ENCODE data around the gene SLC7A7. TPM values are rescaled to one million over a fixed set of nuclear protein-coding genes. Genes with fewer than 3 reads are reported as not detected.
"Not testable (repeated sequence)": the region's sequence is repeated elsewhere in the genome, so short reads cannot be mapped to it uniquely, and the experiment has no call there.

The SLC7A7 gene
- total RNA-seq, 2 experiments from 2014 or later = 0.40 to 1.1 TPM

- H3K4me3 Mint-ChIP-seq = no peak overlapping the region
- CTCF ChIA-PET = interaction anchor here (1.2 kb wide), 1 partner anchor 13 kb away, joined by 3 read pairs; no protein-coding TSS in a partner anchor
- peaks cover 2% of the 10 kb centered on the region for H3K4me1 Mint-ChIP-seq (ENCODE audit: low read depth)
- peaks cover 6% of the 10 kb centered on the region for H3K27me3 Mint-ChIP-seq (ENCODE audit: low read depth)
- no peak overlapping the region for H3K27ac Mint-ChIP-seq
- no peak for DNase-seq
- no peaks in the 10 kb centered on the region for H3K9me3 Mint-ChIP-seq
- H3K36me3 Mint-ChIP-seq (ENCODE audit: low read depth) = no peaks in the 10 kb centered on the region
- intact Hi-C loops (cut with micrococcal nuclease) = no loop called here
Measured at GRCh38 chr14:22796087-22796707, 19.0 kb downstream of the SLC7A7 start.

DNA sequence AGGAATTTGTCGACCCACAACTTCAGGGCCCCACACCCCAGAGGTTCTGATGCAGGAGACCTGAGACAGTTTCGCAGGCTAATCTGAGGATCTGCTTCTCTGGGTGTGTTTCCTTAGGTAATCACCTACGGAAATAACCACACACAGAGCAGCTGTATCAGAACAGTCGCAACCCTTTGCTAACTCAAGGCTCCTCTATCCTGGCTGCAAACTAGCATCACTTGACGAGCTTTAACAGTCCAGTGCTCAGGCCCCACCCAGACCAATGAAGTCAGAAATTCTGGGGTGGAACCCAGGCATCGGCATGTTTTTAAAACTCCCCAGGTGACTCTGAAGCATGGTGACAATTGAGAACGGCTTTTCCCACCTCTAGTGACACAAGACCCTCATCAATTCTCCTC is 20.7 kb downstream of the SLC7A7 start:
- intact Hi-C loops (cut with micrococcal nuclease) = no loop called here
- Mint-ChIP-seq H3K4me3 (no peak overlapping the region), H3K36me3 (ENCODE audit: low read depth) (no peaks in the 10 kb centered on the region), H3K4me1 (ENCODE audit: low read depth) (peaks cover 15% of the 10 kb centered on the region), H3K9me3 (no peaks in the 10 kb centered on the region), H3K27me3 (ENCODE audit: low read depth) (peaks cover 3% of the 10 kb centered on the region), H3K27ac (no peak overlapping the region)
- DNase-seq = no peak
- CTCF ChIA-PET = interaction anchor here (1.0 to 1.3 kb wide), 2 partner anchors 29 to 224 kb away, joined by 3 to 4 read pairs; no protein-coding TSS in a partner anchor

GRCh38 chr14:22793976-22794375 is 21.3 kb downstream of the SLC7A7 start:
- no peak for DNase-seq
- peaks cover 1% of the 10 kb centered on the region for H3K27me3 Mint-ChIP-seq (ENCODE audit: low read depth)
- intact Hi-C loops (cut with micrococcal nuclease) = no loop called here
- no peak overlapping the region for H3K4me3 Mint-ChIP-seq
- no peaks in the 10 kb centered on the region for H3K36me3 Mint-ChIP-seq (ENCODE audit: low read depth)
- no peaks in the 10 kb centered on the region for H3K9me3 Mint-ChIP-seq
- CTCF ChIA-PET = interaction anchor here (0.7 to 1.4 kb wide), 4 partner anchors 29 to 223 kb away, joined by 3 to 6 read pairs (median 4); no protein-coding TSS in a partner anchor
- H3K4me1 Mint-ChIP-seq (ENCODE audit: low read depth) = peaks cover 16% of the 10 kb centered on the region
- H3K27ac Mint-ChIP-seq = no peak overlapping the region

GRCh38 chr14:22793550-22793949 is 21.7 kb downstream of the SLC7A7 start:
- DNase-seq; H3K9me3 Mint-ChIP-seq; H3K4me3 Mint-ChIP-seq; H3K36me3 Mint-ChIP-seq (ENCODE audit: low read depth); H3K27me3 Mint-ChIP-seq (ENCODE audit: low read depth); intact Hi-C loops (cut with micrococcal nuclease); H3K27ac Mint-ChIP-seq: not testable (repeated sequence)
- H3K4me1 Mint-ChIP-seq (ENCODE audit: low read depth) = peaks cover 16% of the 10 kb centered on the region
- CTCF ChIA-PET = interaction anchor here (0.7 to 1.4 kb wide), 3 partner anchors 30 to 61 kb away, joined by 3 to 6 read pairs (median 3); no protein-coding TSS in a partner anchor

DNA sequence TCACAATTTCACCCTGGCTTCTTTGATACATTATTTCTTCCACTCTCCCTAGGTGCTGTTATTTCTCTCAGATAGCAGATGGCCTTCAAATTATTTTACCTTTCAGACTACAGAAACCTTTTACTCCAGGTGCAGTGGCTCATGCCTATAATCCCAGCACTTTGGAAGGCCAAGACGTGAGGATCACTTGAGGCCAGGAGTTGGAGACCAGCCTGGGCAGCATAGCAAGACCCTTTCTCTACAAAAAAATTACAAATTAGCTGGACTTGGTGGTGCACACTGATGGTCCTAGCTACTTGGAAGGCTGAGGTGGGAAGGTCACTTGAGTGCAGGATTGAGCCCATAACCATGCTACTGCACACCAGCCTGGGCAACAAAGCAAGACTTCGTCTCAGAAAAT is 23.1 kb downstream of the SLC7A7 start:
- H3K27me3 Mint-ChIP-seq (ENCODE audit: low read depth) = no peaks in the 10 kb centered on the region
- CTCF ChIA-PET = interaction anchor here (0.5 to 1.6 kb wide), 2 partner anchors 63 to 180 kb away, joined by 3 to 5 read pairs; no protein-coding TSS in a partner anchor
- intact Hi-C loops (cut with micrococcal nuclease) = no loop called here
- no peak overlapping the region for H3K27ac Mint-ChIP-seq
- H3K9me3 Mint-ChIP-seq = no peaks in the 10 kb centered on the region
- DNase-seq = no peak
- H3K4me1 Mint-ChIP-seq (ENCODE audit: low read depth) = peaks cover 16% of the 10 kb centered on the region
- H3K36me3 Mint-ChIP-seq (ENCODE audit: low read depth) = no peaks in the 10 kb centered on the region
- no peak overlapping the region for H3K4me3 Mint-ChIP-seq

GRCh38 chr14:22791301-22791700 is 23.9 kb downstream of the SLC7A7 start:
- Mint-ChIP-seq H3K9me3 (no peaks in the 10 kb centered on the region), H3K4me1 (ENCODE audit: low read depth) (peaks cover 16% of the 10 kb centered on the region), H3K4me3 (no peak overlapping the region), H3K27ac (peak overlapping the region; percentile 10), H3K36me3 (ENCODE audit: low read depth) (no peaks in the 10 kb centered on the region), H3K27me3 (ENCODE audit: low read depth) (no peaks in the 10 kb centered on the region)
- CTCF ChIA-PET = interaction anchor here (0.7 to 1.6 kb wide), 3 partner anchors 61 to 1149 kb away, joined by 3 to 5 read pairs (median 5); no protein-coding TSS in a partner anchor
- DNase-seq = no peak
- intact Hi-C loops (cut with micrococcal nuclease) = no loop called here

- Mint-ChIP-seq H3K4me3 (no peak overlapping the region), H3K27ac (no peak overlapping the region), H3K9me3 (no peaks in the 10 kb centered on the region), H3K4me1 (ENCODE audit: low read depth) (peaks cover 16% of the 10 kb centered on the region), H3K36me3 (ENCODE audit: low read depth) (no peaks in the 10 kb centered on the region), H3K27me3 (ENCODE audit: low read depth) (no peaks in the 10 kb centered on the region)
- intact Hi-C loops (cut with micrococcal nuclease) = no loop called here
- no peak for DNase-seq
- CTCF ChIA-PET = no interaction called here
Measured at GRCh38 chr14:22786685-22787084, 28.6 kb downstream of the SLC7A7 start.

DNA sequence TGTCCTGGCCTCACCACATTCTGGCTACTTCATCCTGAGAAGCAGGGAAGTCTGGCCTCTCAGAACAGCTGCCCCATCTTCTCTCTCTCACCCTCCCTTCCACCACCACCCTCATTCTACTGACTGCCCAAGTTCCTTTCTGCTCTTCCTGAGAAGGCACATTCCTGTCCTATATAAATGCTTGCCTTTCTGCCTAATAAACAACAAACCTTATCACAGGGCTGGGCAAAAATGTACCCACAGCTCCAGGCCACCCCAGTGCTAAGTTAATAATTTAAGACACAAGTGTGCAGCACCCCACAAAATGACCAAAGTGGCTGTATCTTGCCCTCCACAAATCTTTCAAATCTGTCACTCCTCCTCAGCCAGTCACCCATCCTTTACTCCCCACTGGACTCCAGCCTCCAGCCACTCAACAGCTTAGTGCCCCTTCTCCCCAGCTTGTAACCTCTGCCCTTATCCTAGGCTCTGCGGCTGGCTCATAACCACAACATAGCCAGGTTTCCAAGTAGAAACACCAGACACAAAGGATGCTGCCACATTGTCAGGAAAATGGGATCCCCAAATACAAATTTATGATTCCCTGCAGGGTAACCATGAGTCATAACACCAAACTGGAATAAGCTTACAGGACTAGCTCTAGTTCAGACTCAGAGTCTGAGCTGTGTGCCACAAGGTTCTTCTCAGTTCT is 33.8 kb downstream of the SLC7A7 start:
- Mint-ChIP-seq H3K27ac (no peak overlapping the region), H3K36me3 (ENCODE audit: low read depth) (no peaks in the 10 kb centered on the region), H3K9me3 (no peaks in the 10 kb centered on the region), H3K4me3 (no peak overlapping the region), H3K4me1 (ENCODE audit: low read depth) (no peaks in the 10 kb centered on the region), H3K27me3 (ENCODE audit: low read depth) (no peaks in the 10 kb centered on the region)
- CTCF ChIA-PET = no interaction called here
- no peak for DNase-seq
- intact Hi-C loops (cut with micrococcal nuclease) = no loop called here

GRCh38 chr14:22780941-22781300 is 34.3 kb downstream of the SLC7A7 start:
- no peak overlapping the region for H3K4me3 Mint-ChIP-seq
- H3K27me3 Mint-ChIP-seq (ENCODE audit: low read depth) = no peaks in the 10 kb centered on the region
- H3K9me3 Mint-ChIP-seq = no peaks in the 10 kb centered on the region
- no peaks in the 10 kb centered on the region for H3K36me3 Mint-ChIP-seq (ENCODE audit: low read depth)
- no peak for DNase-seq
- H3K27ac Mint-ChIP-seq = no peak overlapping the region
- CTCF ChIA-PET = no interaction called here
- no peaks in the 10 kb centered on the region for H3K4me1 Mint-ChIP-seq (ENCODE audit: low read depth)
- intact Hi-C loops (cut with micrococcal nuclease) = no loop called here

DNA sequence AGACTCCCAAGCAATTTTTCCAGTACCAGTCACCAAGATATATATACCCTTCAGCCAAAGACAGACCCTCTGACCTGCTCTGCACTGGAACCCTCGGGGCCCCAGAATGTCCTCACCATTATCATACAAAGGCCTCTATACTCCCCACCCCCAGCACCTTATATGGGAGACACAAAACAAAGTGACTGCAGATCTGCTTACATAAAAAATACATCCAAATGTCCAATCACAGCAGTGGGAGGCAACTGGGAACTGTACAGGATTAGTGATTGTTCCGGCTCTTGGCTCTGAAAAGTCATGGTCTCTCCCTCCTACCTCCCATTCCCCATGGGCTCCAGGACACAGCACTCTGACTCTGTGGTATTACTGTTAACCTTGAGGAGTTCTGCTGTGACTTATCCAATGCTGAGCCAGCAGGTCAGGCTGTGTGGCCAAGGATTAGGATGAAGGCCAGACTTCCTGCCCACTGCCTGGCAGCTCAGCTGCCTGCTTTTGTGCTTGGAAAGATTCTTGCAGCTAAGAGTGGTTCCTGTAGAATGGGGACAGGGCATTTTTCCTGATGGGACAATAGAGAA is 35.0 kb downstream of the SLC7A7 start:
- H3K4me1 Mint-ChIP-seq (ENCODE audit: low read depth) = no peaks in the 10 kb centered on the region
- no peak overlapping the region for H3K4me3 Mint-ChIP-seq
- CTCF ChIA-PET = no interaction called here

DNA sequence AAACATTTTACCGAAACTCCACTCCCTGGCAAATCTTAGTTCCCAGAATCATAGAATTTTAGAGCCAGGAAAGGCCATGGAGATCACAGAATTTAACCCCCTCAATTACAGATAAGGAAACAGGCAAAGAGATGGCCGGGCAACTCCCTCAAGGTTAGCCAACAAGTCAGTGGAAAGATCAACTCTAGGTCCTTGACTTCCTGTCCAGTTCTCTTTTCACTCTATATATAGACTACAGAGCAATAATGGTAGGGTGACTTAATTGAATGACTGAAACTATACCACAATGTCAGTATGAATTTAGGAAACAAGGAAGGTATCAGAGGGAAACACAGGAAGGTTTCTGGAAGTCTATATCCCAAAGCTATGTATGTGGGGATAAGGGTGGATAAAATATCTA is 37.2 kb downstream of the SLC7A7 start:
- intact Hi-C loops (cut with micrococcal nuclease) = no loop called here
- no peaks in the 10 kb centered on the region for H3K4me1 Mint-ChIP-seq (ENCODE audit: low read depth)
- H3K36me3 Mint-ChIP-seq (ENCODE audit: low read depth) = peaks cover 10% of the 10 kb centered on the region
- H3K9me3 Mint-ChIP-seq = no peaks in the 10 kb centered on the region
- no peaks in the 10 kb centered on the region for H3K27me3 Mint-ChIP-seq (ENCODE audit: low read depth)
- H3K27ac Mint-ChIP-seq = no peak overlapping the region
- CTCF ChIA-PET = interaction anchor here (0.7 kb wide), 1 partner anchor 377 kb away, joined by 3 read pairs; no protein-coding TSS in a partner anchor
- DNase-seq = no peak
- H3K4me3 Mint-ChIP-seq = no peak overlapping the region

More for the DNA sequence above, 35.0 kb downstream of the SLC7A7 start:
- Mint-ChIP-seq H3K27me3 (ENCODE audit: low read depth) (no peaks in the 10 kb centered on the region), H3K27ac (no peak overlapping the region), H3K36me3 (ENCODE audit: low read depth) (no peaks in the 10 kb centered on the region), H3K9me3 (no peaks in the 10 kb centered on the region)
- intact Hi-C loops (cut with micrococcal nuclease) = no loop called here
- DNase-seq = no peak

GRCh38 chr14:22776849-22777248 is 38.4 kb downstream of the SLC7A7 start:
- H3K27ac Mint-ChIP-seq; H3K4me1 Mint-ChIP-seq (ENCODE audit: low read depth); H3K9me3 Mint-ChIP-seq; DNase-seq; H3K27me3 Mint-ChIP-seq (ENCODE audit: low read depth); intact Hi-C loops (cut with micrococcal nuclease); H3K4me3 Mint-ChIP-seq: not testable (repeated sequence)
- peaks cover 17% of the 10 kb centered on the region for H3K36me3 Mint-ChIP-seq (ENCODE audit: low read depth)
- CTCF ChIA-PET = interaction anchor here (0.7 kb wide), 1 partner anchor 1142 kb away, joined by 3 read pairs; no protein-coding TSS in a partner anchor
